ENCODE measurements around the gene RAMAC.
"Not testable (repeated sequence)": the region's sequence is repeated elsewhere in the genome, so short reads cannot be mapped to it uniquely, and the experiment has no call there.

The RAMAC gene

GRCh38 chr15:82969353-82969752 lies 16.7 kb upstream of the RAMAC start:
- DNase-seq: no peak

- DNase-seq: no peak
These were observed 15.8 kb upstream of the RAMAC start for GRCh38 chr15:82970078-82970686.

- no peak for DNase-seq
These were observed 15.3 kb upstream of the RAMAC start for GRCh38 chr15:82970696-82971095.

GRCh38 chr15:82971218-82971984 lies 14.6 kb upstream of the RAMAC start:
- no peak for DNase-seq

- DNase-seq: no peak
These were observed 13.0 kb upstream of the RAMAC start for GRCh38 chr15:82972990-82973389.

GRCh38 chr15:82977076-82977475 lies 8.9 kb upstream of the RAMAC start:
- DNase-seq: no peak

- no peak for DNase-seq
These were observed 7.6 kb upstream of the RAMAC start for GRCh38 chr15:82978438-82978837.

- DNase-seq: no peak
These were observed 6.3 kb upstream of the RAMAC start for GRCh38 chr15:82979726-82980125.

GRCh38 chr15:82980981-82981380 lies 5.0 kb upstream of the RAMAC start:
- no peak for DNase-seq

GRCh38 chr15:82986442-82986780 lies 401 bp downstream of the RAMAC start:
- DNase-seq: peak; percentile 31 to 59

- DNase-seq: no peak
These were observed 6.5 kb downstream of the RAMAC start for GRCh38 chr15:82992436-82992998.

GRCh38 chr15:82993144-82993543 lies 7.1 kb downstream of the RAMAC start:
- no peak for DNase-seq

- DNase-seq: no peak
These were observed 9.1 kb downstream of the RAMAC start for GRCh38 chr15:82995076-82995475.

GRCh38 chr15:82995938-82996337 lies 9.9 kb downstream of the RAMAC start:
- DNase-seq: no peak

- no peak for DNase-seq
These were observed 13.4 kb downstream of the RAMAC start for GRCh38 chr15:82999426-82999825.

GRCh38 chr15:82999905-83000671 lies 14.1 kb downstream of the RAMAC start:
- DNase-seq: peak; percentile 85 to 86

- not testable (repeated sequence) for DNase-seq
These were observed 14.6 kb downstream of the RAMAC start for GRCh38 chr15:83000672-83001031.

GRCh38 chr15:83010709-83011270 lies 24.8 kb downstream of the RAMAC start:
- DNase-seq: peak; percentile 80 to 92

- DNase-seq: peak; percentile 78 to 80
These were observed 25.5 kb downstream of the RAMAC start, which contains the start of gene C15orf40 for GRCh38 chr15:83011271-83012075. C15orf40 (minus strand) TSS chr15:83011639; CDS start chr15:83011607, 32 bp downstream.

GRCh38 chr15:83012076-83012426 lies 26.0 kb downstream of the RAMAC start:
- peak; percentile 23 to 55 for DNase-seq

- DNase-seq: no peak
These were observed 26.6 kb downstream of the RAMAC start for GRCh38 chr15:83012636-83013035.

- DNase-seq: no peak
These were observed 28.2 kb downstream of the RAMAC start for GRCh38 chr15:83014205-83014653.

Data from Kasumi-1 (cell line).